WTC11 (cell line): ENCODE data around the gene OTOG. TPM values are rescaled to one million over a fixed set of nuclear protein-coding genes. Genes with fewer than 3 reads are reported as not detected.

Experiments used
- ATAC-seq: fragments of 200-7000 bp; cut with Tn5 transposase; 2 replicates; pipeline ENCODE4 v1.10.0; 2021; ENCODE audit warnings: mild to moderate bottlenecking, moderate library complexity
- CTCF ChIA-PET: fragments of 300-600 bp; sonication (Branson Sonifier 250); formaldehyde crosslinking; loops from one replicate; lab custom pipeline; 2021; ENCODE audit warnings: antibody characterized with exemption; lab: Charles Lee
- POLR2A ChIA-PET: fragments of 350-600 bp; sonication (Branson Sonifier 250); formaldehyde crosslinking; loops from one replicate; lab custom pipeline; 2021; ENCODE audit warnings: antibody characterized with exemption; lab: Charles Lee
- DNase-seq: peaks from one replicate; pipeline ENCODE4 v3.0.0; 2021; ENCODE audit warnings: low spot score
- H3K27ac Mint-ChIP-seq: 2 replicates; pipeline ENCODE4 v1.8.0; 2021; ENCODE audit warnings: mixed read lengths
- H3K27me3 Mint-ChIP-seq: 2 replicates; pipeline ENCODE4 v1.8.0; 2021; ENCODE audit warnings: low read depth, mild to moderate bottlenecking, moderate library complexity, mixed read lengths
- H3K36me3 Mint-ChIP-seq: 2 replicates; pipeline ENCODE4 v1.8.0; 2021; ENCODE audit warnings: mixed read lengths
- H3K4me1 Mint-ChIP-seq: 2 replicates; pipeline ENCODE4 v1.8.0; 2022; ENCODE audit warnings: mixed read lengths
- H3K4me3 Mint-ChIP-seq: 2 replicates; pipeline ENCODE4 v1.8.0; 2021; ENCODE audit warnings: mild to moderate bottlenecking, moderate library complexity, mixed read lengths
- H3K9me3 Mint-ChIP-seq: 2 replicates; pipeline ENCODE4 v1.8.0; 2021; ENCODE audit warnings: mixed read lengths
- AR ChIP-seq: fragments of 250-450 bp; sonication (Bioruptor Pico); IDR thresholded peaks from 2 replicates; pipeline ENCODE4 v1.9.0; 2021; ENCODE audit warnings: mild to moderate bottlenecking
- ATF1 ChIP-seq: sonication (generic); formaldehyde crosslinking; IDR thresholded peaks from 2 replicates; pipeline ENCODE4 v1.8.1; 2023; ENCODE audit warnings: mild to moderate bottlenecking, moderate library complexity, missing genetic modification reagents
- ATF2 ChIP-seq: sonication (generic); formaldehyde crosslinking; IDR thresholded peaks from 2 replicates; pipeline ENCODE4 v1.8.1; 2022; ENCODE audit warnings: low read depth, missing genetic modification reagents, borderline replicate concordance
- ATF3 ChIP-seq: sonication (generic); formaldehyde crosslinking; conservative IDR thresholded peaks from 2 replicates; pipeline ENCODE4 v1.8.1; 2022; ENCODE audit warnings: mild to moderate bottlenecking, missing genetic modification reagents
- CREB1 ChIP-seq: sonication (generic); formaldehyde crosslinking; IDR thresholded peaks from 2 replicates; pipeline ENCODE4 v1.8.0; 2023; ENCODE audit warnings: mild to moderate bottlenecking, missing genetic modification reagents
- E2F5 ChIP-seq: sonication (generic); formaldehyde crosslinking; IDR thresholded peaks from 2 replicates; pipeline ENCODE4 v1.8.1; 2022; ENCODE audit warnings: mild to moderate bottlenecking, moderate library complexity, missing genetic modification reagents
- EMX1 ChIP-seq: fragments of 250-450 bp; sonication (Bioruptor Pico); IDR thresholded peaks from 2 replicates; pipeline ENCODE4 v1.8.0; 2021; ENCODE audit warnings: mild to moderate bottlenecking
- ERG ChIP-seq: fragments of 250-450 bp; sonication (Bioruptor Pico); IDR thresholded peaks from 2 replicates; pipeline ENCODE4 v1.8.0; 2021; ENCODE audit warnings: mild to moderate bottlenecking
- GTF2I ChIP-seq: fragments of 250-450 bp; sonication (Bioruptor Pico); conservative IDR thresholded peaks from 2 replicates; pipeline ENCODE4 v1.4.0; 2021; ENCODE audit warnings: mild to moderate bottlenecking
- HMGXB4 ChIP-seq: sonication (generic); formaldehyde crosslinking; IDR thresholded peaks from 2 replicates; pipeline ENCODE4 v1.8.1; 2023; ENCODE audit warnings: mild to moderate bottlenecking, moderate library complexity, missing genetic modification reagents
- IRF1 ChIP-seq: sonication (generic); formaldehyde crosslinking; IDR thresholded peaks from 2 replicates; pipeline ENCODE4 v1.8.0; 2023; ENCODE audit warnings: missing genetic modification reagents
- JUN ChIP-seq: sonication (generic); formaldehyde crosslinking; IDR thresholded peaks from 2 replicates; pipeline ENCODE4 v1.8.0; 2023; ENCODE audit warnings: mild to moderate bottlenecking, missing genetic modification reagents
- MLX ChIP-seq: sonication (generic); formaldehyde crosslinking; IDR thresholded peaks from 2 replicates; pipeline ENCODE4 v1.8.1; 2023; ENCODE audit warnings: mild to moderate bottlenecking, missing genetic modification reagents, moderate library complexity
- MYBL2 ChIP-seq: sonication (generic); formaldehyde crosslinking; IDR thresholded peaks from 2 replicates; pipeline ENCODE4 v1.8.1; 2023; ENCODE audit warnings: mild to moderate bottlenecking, moderate library complexity, missing genetic modification reagents
- NFATC4 ChIP-seq: fragments of 250-450 bp; sonication (Bioruptor Pico); IDR thresholded peaks from 2 replicates; pipeline ENCODE4 v1.9.0; 2021; ENCODE audit warnings: mild to moderate bottlenecking
- NFYB ChIP-seq: sonication (generic); formaldehyde crosslinking; conservative IDR thresholded peaks from 2 replicates; pipeline ENCODE4 v1.8.0; 2022; ENCODE audit warnings: low read depth, missing genetic modification reagents
- PRDM15 ChIP-seq: sonication (generic); formaldehyde crosslinking; IDR thresholded peaks from 2 replicates; pipeline ENCODE4 v1.8.0; 2022; ENCODE audit warnings: missing genetic modification reagents
- RELA ChIP-seq: sonication (generic); formaldehyde crosslinking; IDR thresholded peaks from 2 replicates; pipeline ENCODE4 v1.8.1; 2022; ENCODE audit warnings: missing genetic modification reagents, mild to moderate bottlenecking, borderline replicate concordance
- SP1 ChIP-seq: sonication (generic); formaldehyde crosslinking; conservative IDR thresholded peaks from 2 replicates; pipeline ENCODE4 v1.8.1; 2022; ENCODE audit warnings: missing genetic modification reagents
- ZBTB21 ChIP-seq: sonication (generic); formaldehyde crosslinking; IDR thresholded peaks from 2 replicates; pipeline ENCODE4 v1.8.1; 2023; ENCODE audit warnings: mild to moderate bottlenecking, missing genetic modification reagents, borderline replicate concordance
- ZNF219 ChIP-seq: sonication (generic); formaldehyde crosslinking; IDR thresholded peaks from 2 replicates; pipeline ENCODE4 v1.8.0; 2023; ENCODE audit warnings: missing genetic modification reagents, mild to moderate bottlenecking, borderline replicate concordance
- ZNF416 ChIP-seq: fragments of 250-450 bp; sonication (Bioruptor Pico); IDR thresholded peaks from 2 replicates; pipeline ENCODE4 v1.9.0; 2021; ENCODE audit warnings: mild to moderate bottlenecking, inconsistent platforms
- total RNA-seq: library from RNA; stranded (reverse); gene quantifications from 3 replicates; pipeline ENCODE4 v1.2.3, GENCODE V29; 2021

Gene OTOG
- total RNA-seq, 1 experiment from 2014 or later: 1.4 TPM

GRCh38 chr11:17508306-17508705 lies 38.8 kb upstream of the OTOG start:
- no peak for ATAC-seq
- POLR2A ChIA-PET: interaction anchor here (0.7 kb wide), 1 partner anchor 121 kb away, joined by 3 read pairs; no protein-coding TSS in a partner anchor
- H3K27me3 Mint-ChIP-seq: no peaks in the 10 kb centered on the region
- TF ChIP-seq RELA (CRISPR knock-in tag): no peak
- TF ChIP-seq E2F5: no peak
- no peak for TF ChIP-seq SP1 (CRISPR knock-in tag)
- no peak for TF ChIP-seq CREB1 (CRISPR knock-in tag)
- TF ChIP-seq IRF1 (CRISPR knock-in tag): no peak
- TF ChIP-seq JUN (CRISPR knock-in tag): no peak
- TF ChIP-seq ZNF219 (CRISPR knock-in tag): no peak
- no peak for TF ChIP-seq ATF1 (CRISPR knock-in tag)
- TF ChIP-seq NFYB (CRISPR knock-in tag): no peak
- TF ChIP-seq MLX (CRISPR knock-in tag): no peak
- no peak for TF ChIP-seq AR (CRISPR knock-in tag)
- no peak for TF ChIP-seq NFATC4 (CRISPR knock-in tag)
- TF ChIP-seq EMX1: no peak
- TF ChIP-seq MYBL2 (CRISPR knock-in tag): no peak
- TF ChIP-seq, all 79 proteins: peak for 0
- Mint-ChIP-seq H3K4me3 (no peak overlapping the region), H3K36me3 (no peaks in the 10 kb centered on the region), H3K4me1 (peaks cover 7% of the 10 kb centered on the region), H3K9me3 (no peaks in the 10 kb centered on the region), H3K27ac (no peak overlapping the region)
- DNase-seq: no peak
- CTCF ChIA-PET: interaction anchor here (0.7 to 13.3 kb wide), 8 partner anchors 10 to 154 kb away, joined by 3 to 120 read pairs (median 6); no protein-coding TSS in a partner anchor

GRCh38 chr11:17508791-17509190 lies 38.3 kb upstream of the OTOG start:
- ChIA-PET CTCF (interaction anchor here (0.7 to 13.3 kb wide), 5 partner anchors 10 to 154 kb away, joined by 4 to 120 read pairs (median 9); no protein-coding TSS in a partner anchor), POLR2A (no interaction called here)
- ATAC-seq: no peak
- Mint-ChIP-seq H3K27ac (no peak overlapping the region), H3K36me3 (no peaks in the 10 kb centered on the region), H3K27me3 (no peaks in the 10 kb centered on the region), H3K4me1 (peaks cover 7% of the 10 kb centered on the region), H3K4me3 (no peak overlapping the region), H3K9me3 (no peaks in the 10 kb centered on the region)
- no peak for DNase-seq
- TF ChIP-seq ZNF416 (CRISPR knock-in tag) (no peak), ERG (CRISPR knock-in tag) (no peak), RELA (CRISPR knock-in tag) (no peak), PRDM15 (CRISPR knock-in tag) (no peak), ZBTB21 (no peak), ATF3 (CRISPR knock-in tag) (no peak), NFYB (CRISPR knock-in tag) (no peak), HMGXB4 (CRISPR knock-in tag) (no peak), JUN (CRISPR knock-in tag) (no peak), GTF2I (no peak), ATF2 (CRISPR knock-in tag) (no peak)
